GM12892 (cell line): ENCODE measurements around the gene GLE1. TPM values are rescaled to one million over a fixed set of nuclear protein-coding genes. Genes with fewer than 3 reads are reported as not detected.

Experiments
- DNase-seq: peaks from one replicate; pipeline ENCODE4 v3.0.0; 2011; ENCODE audit not compliant: insufficient read length
- FAIRE-seq: peaks from 2 replicates; lab custom pipeline; 2011; peaks lifted over from hg19 to GRCh38; lab: Jason Lieb, UNC
- POLR2A ChIP-seq: IDR thresholded peaks from 2 replicates; pipeline ENCODE4 v1.6.1; 2011; ENCODE audit warnings: low read depth, low read length, control low read depth
- POLR2AphosphoS5 ChIP-seq: IDR thresholded peaks from 2 replicates; pipeline ENCODE4 v1.6.1; 2011; ENCODE audit warnings: low read depth, low read length, control low read depth
- TAF1 ChIP-seq: IDR thresholded peaks from 2 replicates; pipeline ENCODE4 v1.6.1; 2011; ENCODE audit warnings: low read depth, mild to moderate bottlenecking, control low read depth, low read length, borderline replicate concordance
- polyA plus RNA-seq: library from polyadenylated mRNA; unstranded; fragments of >200 nt; gene quantifications from one replicate; pipeline ENCODE4 v1.2.1, GENCODE V29; 2012; ENCODE audit warnings: missing spikeins, inconsistent platforms; ENCODE audit not compliant: missing spikeins

GLE1 gene
- polyA plus RNA-seq: 29.6 TPM

- FAIRE-seq: peak; percentile 97
- DNase-seq: peak; percentile 97
- TF ChIP-seq POLR2A (peak; percentile 84), TAF1 (0 out of 2 replicates have a peak, but pooled peaks have one; percentile 16), POLR2AphosphoS5 (peak; percentile 83; the same call in 1 of the 2 replicates)
Observed at GRCh38 chr9:128504485-128505413, at the start of gene GLE1. Gene GLE1, plus strand, starts transcription at chr9:128504719. Its CDS starts 87 bp downstream, at chr9:128504806.

- TF ChIP-seq POLR2AphosphoS5 (no peak), TAF1 (no peak), POLR2A (no peak)
- FAIRE-seq (no peak), DNase-seq (no peak)
Observed at GRCh38 chr9:128454991-128455390, 49.5 kb upstream of the GLE1 start.

GRCh38 chr9:128455849-128456612 is 48.5 kb upstream of the GLE1 start, which contains the start of gene ODF2:
Gene ODF2, plus strand, starts transcription at chr9:128456006. Its CDS starts 86 bp downstream, at chr9:128456092.
- FAIRE-seq: peak; percentile 97
- peak; percentile 99 for DNase-seq
- 0 out of 2 replicates have a peak, but pooled peaks have one; percentile 22 for TF ChIP-seq TAF1
- peak; percentile 85 for TF ChIP-seq POLR2AphosphoS5
- TF ChIP-seq POLR2A: peak; percentile 85

- DNase-seq (peak; percentile 91), FAIRE-seq (peak; percentile 86)
- TF ChIP-seq TAF1: no peak
- TF ChIP-seq POLR2AphosphoS5: no peak
- no peak for TF ChIP-seq POLR2A
Observed at GRCh38 chr9:128456613-128457061, 47.9 kb upstream of the GLE1 start.

GRCh38 chr9:128457207-128457606 is 47.3 kb upstream of the GLE1 start:
- TF ChIP-seq TAF1: no peak
- DNase-seq (no peak), FAIRE-seq (no peak)

- FAIRE-seq (no peak), DNase-seq (no peak)
- TF ChIP-seq POLR2AphosphoS5: no peak
- no peak for TF ChIP-seq TAF1
- no peak for TF ChIP-seq POLR2A
Observed at GRCh38 chr9:128459011-128459410, 45.5 kb upstream of the GLE1 start.

- FAIRE-seq (no peak), DNase-seq (no peak)
- TF ChIP-seq TAF1 (no peak), POLR2AphosphoS5 (no peak), POLR2A (no peak)
Observed at GRCh38 chr9:128469070-128469469, 35.4 kb upstream of the GLE1 start.

GRCh38 chr9:128470560-128470959 is 34.0 kb upstream of the GLE1 start:
- TF ChIP-seq POLR2A (no peak), POLR2AphosphoS5 (no peak), TAF1 (no peak)
- FAIRE-seq: no peak
- no peak for DNase-seq

GRCh38 chr9:128473104-128473503 is 31.4 kb upstream of the GLE1 start:
- DNase-seq (no peak), FAIRE-seq (no peak)
- no peak for TF ChIP-seq POLR2AphosphoS5
- TF ChIP-seq POLR2A: no peak
- no peak for TF ChIP-seq TAF1

- FAIRE-seq (no peak), DNase-seq (no peak)
- TF ChIP-seq TAF1 (no peak), POLR2AphosphoS5 (no peak), POLR2A (no peak)
Observed at GRCh38 chr9:128475867-128476266, 28.7 kb upstream of the GLE1 start.

- FAIRE-seq (no peak), DNase-seq (no peak)
- no peak for TF ChIP-seq TAF1
- TF ChIP-seq POLR2AphosphoS5: no peak
- TF ChIP-seq POLR2A: no peak
Observed at GRCh38 chr9:128479262-128479661, 25.3 kb upstream of the GLE1 start.
